Astrocyte of the cerebellum (primary cell): ENCODE measurements around the gene ZNF519.

Experiments used
- DNase-seq: peaks from one replicate; pipeline ENCODE4 v3.0.0-alpha.2; 2011; ENCODE audit warnings: low read depth
- H3K4me3 ChIP-seq: 2 replicates; pipeline ENCODE4 v1.5.1; 2011; ENCODE audit warnings: mild to moderate bottlenecking, low read depth, low read length, moderate library complexity
- CTCF ChIP-seq: IDR thresholded peaks from 2 replicates; pipeline ENCODE4 v1.5.1; 2012; ENCODE audit warnings: low read length, low read depth, moderate library complexity, mild to moderate bottlenecking; ENCODE audit errors: missing control alignments
- in situ Hi-C: cut with HindIII; loops from 2 replicates; pipeline ENCODE4 v1.10.0; 2017; ENCODE audit warnings: low sequenced_read_pairs

The ZNF519 gene

GRCh38 chr18:14104906-14105748 lies 27.1 kb downstream of the ZNF519 start:
- in situ Hi-C loops, result no loop called here
- H3K4me3 ChIP-seq, result no peak overlapping the region

GRCh38 chr18:14104201-14104600 lies 28.0 kb downstream of the ZNF519 start:
- in situ Hi-C loops, result no loop called here
- no peak for DNase-seq
- no peak for TF ChIP-seq CTCF
- no peak overlapping the region for H3K4me3 ChIP-seq

More at GRCh38 chr18:14104906-14105748, 27.1 kb downstream of the ZNF519 start:
- no peak for TF ChIP-seq CTCF
- no peak for DNase-seq

- no peak for TF ChIP-seq CTCF
- no peak for DNase-seq
- in situ Hi-C loops, result no loop called here
- no peak overlapping the region for H3K4me3 ChIP-seq
Measured at GRCh38 chr18:14100503-14101286, 31.5 kb downstream of the ZNF519 start.

GRCh38 chr18:14098428-14098827 lies 33.8 kb downstream of the ZNF519 start:
- in situ Hi-C loops, result no loop called here
- no peak for DNase-seq
- no peak for TF ChIP-seq CTCF
- no peak overlapping the region for H3K4me3 ChIP-seq

- no peak overlapping the region for H3K4me3 ChIP-seq
- no peak for TF ChIP-seq CTCF
- in situ Hi-C loops, result no loop called here
- DNase-seq, result no peak
Measured at GRCh38 chr18:14097761-14098160, 34.5 kb downstream of the ZNF519 start.

- no peak overlapping the region for H3K4me3 ChIP-seq
- DNase-seq, result no peak
- no peak for TF ChIP-seq CTCF
- in situ Hi-C loops, result no loop called here
Measured at GRCh38 chr18:14093307-14093915, 38.8 kb downstream of the ZNF519 start.
